ENCODE measurements around the gene UQCRC1. TPM values are rescaled to one million over a fixed set of nuclear protein-coding genes. Genes with fewer than 3 reads are reported as not detected.

The UQCRC1 gene
- polyA plus RNA-seq, 3 donors from 2014 or later = 189 to 544 (median 231) TPM

DNA sequence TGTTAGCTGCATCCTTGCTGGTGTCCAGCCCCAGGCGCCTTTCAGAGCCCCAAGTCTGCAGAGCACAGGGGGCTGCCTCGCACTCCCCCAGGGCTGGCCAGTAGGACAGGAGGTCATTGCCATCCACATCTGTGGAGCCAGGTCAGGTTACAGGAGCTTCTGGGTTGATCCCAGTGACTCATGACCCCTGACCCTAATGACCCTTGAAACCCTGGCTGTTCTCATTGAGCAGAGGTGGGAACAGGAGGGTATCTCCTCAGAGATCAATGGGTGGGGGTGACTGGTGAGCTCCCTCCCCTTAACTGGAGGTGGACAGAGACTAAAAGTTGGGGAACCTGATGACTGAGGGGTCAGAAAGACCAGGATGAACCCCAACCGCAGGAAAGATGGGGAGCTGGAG is 31.9 kb upstream of the UQCRC1 start:
- Mint-ChIP-seq H3K4me1 (peaks cover 7 to 11% of the 10 kb centered on the region in 2 donors), H3K27me3 (ENCODE audit: low read depth in 3 of 3) (peaks cover 0 to 3% (median 0%) of the 10 kb centered on the region in 3 donors), H3K4me3 (no peak overlapping the region), H3K9me3 (no peaks in the 10 kb centered on the region), H3K27ac (no peak overlapping the region), H3K36me3 (no peaks in the 10 kb centered on the region)
- no peak for DNase-seq

DNA sequence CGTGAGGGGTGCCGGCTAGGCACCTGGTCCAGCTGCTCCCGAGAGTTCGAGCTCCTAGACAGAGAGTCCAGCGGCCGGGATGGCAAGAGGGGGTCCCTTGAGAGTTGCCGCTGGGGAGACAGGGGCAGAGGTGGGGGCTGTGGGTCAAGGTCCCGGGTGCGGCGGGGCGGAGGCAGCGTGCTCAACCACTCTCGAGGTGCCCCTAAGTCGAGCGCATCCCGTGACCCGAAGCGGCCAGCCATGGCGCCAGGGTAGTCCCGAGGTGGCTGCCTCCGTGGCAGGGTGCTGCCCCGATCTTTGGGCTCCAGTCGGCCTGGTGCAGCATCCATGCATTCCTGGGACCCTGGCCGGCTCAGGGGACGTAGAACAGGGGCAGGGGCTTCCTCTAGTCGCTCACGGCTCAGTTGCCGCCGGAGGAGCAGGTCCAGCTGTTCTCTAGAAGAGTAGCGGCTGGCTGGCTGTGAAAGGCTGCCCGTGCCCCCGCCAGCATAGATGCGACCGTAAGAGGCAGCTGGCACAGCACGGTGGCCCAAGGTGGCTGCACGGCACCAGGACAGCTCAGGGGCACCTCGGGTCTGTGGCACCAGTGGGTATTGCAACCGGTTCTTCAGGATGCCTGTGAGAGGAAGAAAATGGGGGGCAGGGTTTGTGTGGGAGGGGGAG is 30.6 kb upstream of the UQCRC1 start:
- H3K27me3 Mint-ChIP-seq (ENCODE audit: low read depth in 3 of 3) = peaks cover 0 to 3% (median 0%) of the 10 kb centered on the region in 3 donors
- H3K36me3 Mint-ChIP-seq = no peaks in the 10 kb centered on the region
- H3K27ac Mint-ChIP-seq = no peak overlapping the region
- no peaks in the 10 kb centered on the region for H3K9me3 Mint-ChIP-seq
- no peak for DNase-seq
- H3K4me3 Mint-ChIP-seq = no peak overlapping the region
- peaks cover 17% of the 10 kb centered on the region in 2 donors for H3K4me1 Mint-ChIP-seq

- H3K36me3 Mint-ChIP-seq = peaks cover 0 to 4% (median 0%) of the 10 kb centered on the region in 3 donors
- H3K4me3 Mint-ChIP-seq = peak overlapping the region in 4 of 5 donors; percentile 45 to 63 (median 56)
- no peak overlapping the region for H3K27ac Mint-ChIP-seq
- no peak for DNase-seq
- H3K4me1 Mint-ChIP-seq = peaks cover 25 to 27% of the 10 kb centered on the region in 2 donors
- H3K9me3 Mint-ChIP-seq = no peaks in the 10 kb centered on the region
- peaks cover 0 to 3% (median 0%) of the 10 kb centered on the region in 3 donors for H3K27me3 Mint-ChIP-seq (ENCODE audit: low read depth in 3 of 3)
Measured at GRCh38 chr3:48637305-48637704, 27.9 kb upstream of the UQCRC1 start.

GRCh38 chr3:48636149-48636655 is 26.8 kb upstream of the UQCRC1 start:
- H3K4me1 Mint-ChIP-seq = peaks cover 25 to 27% of the 10 kb centered on the region in 2 donors
- H3K36me3 Mint-ChIP-seq = peaks cover 0 to 4% (median 0%) of the 10 kb centered on the region in 3 donors
- no peaks in the 10 kb centered on the region for H3K9me3 Mint-ChIP-seq
- peak overlapping the region; percentile 86 to 92 (median 91) for H3K4me3 Mint-ChIP-seq
- DNase-seq = no peak
- H3K27ac Mint-ChIP-seq = peak overlapping the region in 5 of 6 donors; percentile 39 to 84 (median 72)
- H3K27me3 Mint-ChIP-seq (ENCODE audit: low read depth in 3 of 3) = peaks cover 0 to 3% (median 0%) of the 10 kb centered on the region in 3 donors

GRCh38 chr3:48635222-48636021 is 26.0 kb upstream of the UQCRC1 start, which contains the start of gene SLC26A6:
SLC26A6 (minus strand) TSS chr3:48635461; CDS start chr3:48635393, 68 bp downstream.
- no peaks in the 10 kb centered on the region for H3K9me3 Mint-ChIP-seq
- peaks cover 0 to 4% (median 0%) of the 10 kb centered on the region in 3 donors for H3K36me3 Mint-ChIP-seq
- DNase-seq = peak; percentile 89 to 92 (median 89)
- H3K27ac Mint-ChIP-seq = peak within 1 kb of the TSS; percentile 20 to 84 (median 68)
- peak within 1 kb of the TSS; percentile 86 to 92 (median 91) for H3K4me3 Mint-ChIP-seq
- H3K27me3 Mint-ChIP-seq (ENCODE audit: low read depth in 3 of 3) = peaks cover 0 to 2% (median 0%) of the 10 kb centered on the region in 3 donors
- H3K4me1 Mint-ChIP-seq = peaks cover 25 to 27% of the 10 kb centered on the region in 2 donors

- Mint-ChIP-seq H3K27ac (peak overlapping the region in 3 of 6 donors; percentile 24 to 40 (median 24)), H3K4me3 (peak overlapping the region; percentile 86 to 92 (median 91)), H3K36me3 (peaks cover 0 to 4% (median 0%) of the 10 kb centered on the region in 3 donors), H3K9me3 (no peaks in the 10 kb centered on the region), H3K27me3 (ENCODE audit: low read depth in 3 of 3) (no peaks in the 10 kb centered on the region), H3K4me1 (peaks cover 25 to 27% of the 10 kb centered on the region in 2 donors)
- DNase-seq = peak in 2 of 3 donors; percentile 4 to 15
Measured at GRCh38 chr3:48634661-48635221, 25.3 kb upstream of the UQCRC1 start.

DNA sequence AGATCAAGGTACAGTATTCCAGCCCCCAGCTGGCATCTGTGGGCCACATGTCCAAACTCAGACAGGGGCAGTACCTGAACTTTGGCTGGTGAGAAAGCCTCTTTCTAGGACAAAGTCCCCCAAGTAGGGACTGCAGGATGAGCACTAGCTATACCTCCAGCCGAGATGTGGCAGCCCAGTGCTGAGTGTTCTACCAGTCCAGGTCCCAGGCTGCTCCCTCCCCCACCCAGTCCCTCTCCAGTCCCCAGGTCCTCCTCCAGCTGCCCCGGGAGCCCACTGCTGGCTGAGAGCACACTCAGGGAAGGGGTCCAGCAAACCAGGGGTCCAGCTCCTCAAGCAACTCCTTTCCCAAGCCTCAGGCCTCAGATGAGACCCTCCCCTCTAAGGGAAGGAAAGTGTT is 24.3 kb upstream of the UQCRC1 start:
- Mint-ChIP-seq H3K4me3 (peak overlapping the region in 3 of 5 donors; percentile 15 to 91 (median 86)), H3K27ac (no peak overlapping the region), H3K9me3 (no peaks in the 10 kb centered on the region), H3K27me3 (ENCODE audit: low read depth in 3 of 3) (no peaks in the 10 kb centered on the region), H3K4me1 (peaks cover 25 to 27% of the 10 kb centered on the region in 2 donors), H3K36me3 (peaks cover 0 to 4% (median 0%) of the 10 kb centered on the region in 3 donors)
- DNase-seq = no peak

DNA sequence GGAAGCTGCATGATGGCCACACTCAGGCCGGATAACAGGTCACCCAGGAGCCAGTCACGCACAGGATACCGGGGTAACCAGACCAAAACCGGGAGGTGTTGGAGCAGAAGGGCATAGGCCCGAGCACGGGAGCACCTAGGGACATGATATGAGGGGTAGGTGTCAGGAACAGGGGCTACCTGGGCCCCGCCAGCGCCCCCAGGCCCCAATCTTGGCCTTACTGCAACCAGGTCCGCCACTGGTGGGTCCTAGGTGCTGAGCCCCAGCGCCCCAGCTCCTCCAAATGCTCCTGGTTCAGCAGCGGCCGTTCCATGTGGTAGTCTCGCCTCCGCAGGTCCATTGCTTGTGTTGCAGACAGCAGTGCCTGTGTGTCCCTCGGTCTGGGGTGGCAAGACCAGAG is 23.8 kb upstream of the UQCRC1 start:
- peak overlapping the region in 1 of 6 donors; percentile 8 for H3K27ac Mint-ChIP-seq
- H3K36me3 Mint-ChIP-seq = peaks cover 0 to 4% (median 0%) of the 10 kb centered on the region in 3 donors
- H3K4me1 Mint-ChIP-seq = peaks cover 25 to 27% of the 10 kb centered on the region in 2 donors
- no peak for DNase-seq
- H3K27me3 Mint-ChIP-seq (ENCODE audit: low read depth in 3 of 3) = no peaks in the 10 kb centered on the region
- no peaks in the 10 kb centered on the region for H3K9me3 Mint-ChIP-seq
- H3K4me3 Mint-ChIP-seq = peak overlapping the region in 3 of 5 donors; percentile 15 to 91 (median 38)

DNA sequence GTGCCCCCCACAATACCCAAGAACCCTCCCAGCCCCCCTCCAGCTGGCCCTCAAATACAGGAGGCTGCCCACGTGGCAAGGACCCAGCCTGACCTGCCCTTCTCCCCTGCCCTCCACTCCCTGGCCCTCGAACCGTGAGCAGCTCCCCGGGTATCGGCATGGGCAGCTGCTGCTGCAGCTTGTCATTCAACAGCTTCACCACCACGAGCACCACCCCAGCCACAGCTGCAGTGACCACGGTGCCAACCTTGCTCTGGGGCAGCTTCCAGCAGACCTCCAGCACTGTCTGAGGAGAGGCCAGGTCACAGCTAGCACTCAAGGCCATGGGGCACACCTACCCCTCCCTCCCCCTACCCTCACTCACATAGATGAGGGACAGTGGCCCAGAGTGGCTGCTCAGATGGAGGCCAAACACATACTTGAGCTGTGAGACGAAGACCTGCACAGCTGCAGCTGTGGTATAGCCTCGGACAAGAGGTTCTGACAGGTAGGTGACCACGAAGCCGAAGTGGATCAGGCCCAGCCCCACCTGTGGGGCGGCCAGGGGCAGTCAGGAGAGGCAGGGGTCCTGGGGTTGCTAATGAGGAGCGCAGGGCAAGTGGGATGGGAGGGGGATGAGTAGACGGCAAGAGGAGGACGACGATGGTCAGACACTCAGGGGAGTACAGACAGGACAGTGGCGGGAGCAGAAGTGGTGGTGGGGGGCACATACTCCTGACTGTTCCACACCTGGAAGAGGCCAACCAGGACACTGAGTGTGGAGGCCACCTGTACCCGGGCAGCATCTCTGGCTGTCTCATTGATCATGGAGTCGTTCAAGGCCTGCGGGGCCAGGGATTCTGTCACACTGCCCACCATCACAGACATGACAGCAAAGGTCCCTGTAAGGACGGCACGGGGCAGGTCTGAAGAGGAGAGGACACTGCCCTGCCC is 22.3 kb upstream of the UQCRC1 start:
- no peaks in the 10 kb centered on the region for H3K9me3 Mint-ChIP-seq
- peaks cover 19 to 20% of the 10 kb centered on the region in 2 donors for H3K4me1 Mint-ChIP-seq
- no peak overlapping the region for H3K27ac Mint-ChIP-seq
- H3K27me3 Mint-ChIP-seq (ENCODE audit: low read depth in 3 of 3) = no peaks in the 10 kb centered on the region
- H3K36me3 Mint-ChIP-seq = peaks cover 0 to 4% (median 3%) of the 10 kb centered on the region in 3 donors
- no peak for DNase-seq
- no peak overlapping the region for H3K4me3 Mint-ChIP-seq

DNA sequence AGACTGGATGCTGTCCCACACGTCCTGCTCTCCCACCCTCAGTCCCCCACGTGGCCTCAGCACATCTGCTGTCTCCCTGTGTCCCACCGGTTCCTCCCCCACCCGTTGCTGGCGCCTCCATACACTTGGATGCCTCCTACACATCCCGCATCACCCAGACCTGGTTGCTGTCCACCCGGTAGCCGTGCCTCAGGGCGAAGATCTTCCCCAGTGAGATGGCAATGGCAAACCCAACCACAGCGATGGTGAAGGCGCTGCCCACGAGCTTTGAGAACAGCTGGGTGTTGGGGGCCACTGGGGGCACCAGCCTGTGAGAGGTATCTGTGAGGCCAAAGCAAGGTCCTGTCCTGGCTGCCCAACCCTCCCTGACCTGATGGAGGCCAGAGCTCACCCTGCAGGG is 21.4 kb upstream of the UQCRC1 start:
- H3K9me3 Mint-ChIP-seq = no peaks in the 10 kb centered on the region
- H3K4me3 Mint-ChIP-seq = no peak overlapping the region
- peaks cover 10 to 12% of the 10 kb centered on the region in 2 donors for H3K4me1 Mint-ChIP-seq
- H3K27me3 Mint-ChIP-seq (ENCODE audit: low read depth in 3 of 3) = no peaks in the 10 kb centered on the region
- H3K36me3 Mint-ChIP-seq = peaks cover 0 to 4% (median 4%) of the 10 kb centered on the region in 3 donors
- H3K27ac Mint-ChIP-seq = no peak overlapping the region
- DNase-seq = no peak

DNA sequence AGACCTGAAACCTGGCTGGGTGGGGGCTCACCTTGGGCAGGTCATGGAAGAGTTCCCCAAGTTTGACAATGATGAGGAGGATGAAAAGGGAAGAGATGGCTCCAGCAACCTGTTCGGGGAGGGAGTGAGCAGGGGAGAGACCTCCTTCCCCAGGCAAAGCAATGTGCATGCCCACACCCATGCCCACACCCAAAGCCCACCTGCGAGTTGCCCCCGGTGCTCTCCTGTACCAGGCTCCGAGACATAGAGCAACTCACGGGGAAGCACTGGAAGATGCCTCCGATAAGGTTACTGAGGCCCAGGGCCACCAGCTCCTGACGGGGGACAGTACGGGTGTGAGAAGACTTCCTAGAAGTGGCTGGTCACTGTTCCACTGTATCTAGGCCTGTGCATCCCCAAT is 21.0 kb upstream of the UQCRC1 start:
- Mint-ChIP-seq H3K27me3 (ENCODE audit: low read depth in 3 of 3) (no peaks in the 10 kb centered on the region), H3K9me3 (no peaks in the 10 kb centered on the region), H3K4me3 (no peak overlapping the region), H3K27ac (peak overlapping the region in 1 of 6 donors; percentile 62), H3K36me3 (peaks cover 0 to 4% (median 4%) of the 10 kb centered on the region in 3 donors), H3K4me1 (peaks cover 8 to 9% of the 10 kb centered on the region in 2 donors)
- no peak for DNase-seq

DNA sequence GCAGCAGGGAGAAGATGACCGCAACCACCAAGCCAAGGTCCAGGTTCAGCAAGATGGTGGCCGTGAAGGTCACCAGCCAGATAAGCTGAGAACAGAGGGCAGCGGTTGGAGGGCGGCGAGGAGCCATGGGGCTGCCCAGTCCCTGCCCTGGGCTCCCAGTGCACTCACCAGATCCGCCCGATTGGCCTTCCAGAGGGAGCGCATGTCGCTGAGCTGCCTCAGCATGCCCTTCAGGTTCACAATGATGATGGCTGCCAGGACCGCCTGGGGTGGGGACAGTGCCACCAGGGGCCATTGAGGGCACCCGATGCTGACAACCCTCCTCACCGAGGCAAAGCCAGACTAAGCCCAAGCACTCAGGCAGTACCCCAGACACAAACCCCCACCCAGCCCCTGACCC is 20.4 kb upstream of the UQCRC1 start:
- H3K4me3 Mint-ChIP-seq = no peak overlapping the region
- H3K36me3 Mint-ChIP-seq = peaks cover 0 to 4% (median 4%) of the 10 kb centered on the region in 3 donors
- no peaks in the 10 kb centered on the region for H3K27me3 Mint-ChIP-seq (ENCODE audit: low read depth in 3 of 3)
- no peak for DNase-seq
- no peaks in the 10 kb centered on the region for H3K9me3 Mint-ChIP-seq
- no peak overlapping the region for H3K27ac Mint-ChIP-seq
- peaks cover 8 to 9% of the 10 kb centered on the region in 2 donors for H3K4me1 Mint-ChIP-seq
